CMK (cell line): ENCODE results near the gene A2ML1.
"Not testable (repeated sequence)": the region's sequence is repeated elsewhere in the genome, so short reads cannot be mapped to it uniquely, and the experiment has no call there.

Experiments
- DNase-seq: peaks from one replicate; pipeline ENCODE4 v3.0.0-alpha.2; 2010; ENCODE audit warnings: low read depth

A2ML1 gene

DNA sequence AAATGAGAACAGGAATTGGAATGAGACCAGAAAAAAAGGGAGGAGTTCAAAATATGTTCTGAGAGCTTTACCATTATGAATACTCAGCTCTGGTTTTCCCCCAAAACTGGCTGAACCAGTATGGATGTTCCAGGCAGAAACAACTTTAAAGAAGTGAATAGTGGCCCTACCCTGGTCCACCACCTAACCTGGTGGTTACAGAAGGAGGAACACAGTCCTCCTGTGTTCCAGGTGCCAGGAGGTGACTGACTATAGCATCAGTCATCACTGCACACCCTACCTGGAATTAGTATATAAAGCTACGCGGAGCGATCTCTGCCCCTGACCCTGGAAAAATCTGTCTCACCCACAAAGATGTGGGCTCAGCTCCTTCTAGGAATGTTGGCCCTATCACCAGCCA, at the start of gene A2ML1:
Gene A2ML1 (plus strand): TSS at position 324 of the 400 bp plus-strand sequence. CDS start 31 bp downstream, at position 355.
- no peak for DNase-seq

- no peak for DNase-seq
Observed at GRCh38 chr12:8773461-8773860, 49.0 kb upstream of the A2ML1 start.

DNA sequence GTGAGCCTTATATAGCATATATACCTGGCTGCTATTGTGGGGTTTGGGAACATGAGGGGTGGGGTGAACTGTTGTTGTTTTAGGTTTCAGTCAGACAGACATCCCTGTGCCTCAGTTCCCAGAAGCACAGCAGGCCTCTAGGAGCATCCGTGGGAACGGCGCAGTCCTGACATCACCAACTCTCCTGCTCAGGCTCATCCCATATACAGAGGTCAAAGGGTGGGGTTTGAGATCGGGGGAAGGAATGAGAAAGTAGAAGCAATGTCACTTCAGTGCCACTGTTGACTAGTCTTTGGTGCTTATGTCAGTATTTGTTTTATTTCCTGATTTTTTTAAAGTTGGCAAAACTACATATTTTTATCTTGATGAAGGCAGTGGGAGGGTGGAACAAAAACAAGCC, 43.1 kb upstream of the A2ML1 start:
- DNase-seq = no peak

GRCh38 chr12:8779862-8780261, 42.6 kb upstream of the A2ML1 start:
- no peak for DNase-seq

GRCh38 chr12:8780389-8780788, 42.0 kb upstream of the A2ML1 start:
- peak; percentile 14 for DNase-seq

DNA sequence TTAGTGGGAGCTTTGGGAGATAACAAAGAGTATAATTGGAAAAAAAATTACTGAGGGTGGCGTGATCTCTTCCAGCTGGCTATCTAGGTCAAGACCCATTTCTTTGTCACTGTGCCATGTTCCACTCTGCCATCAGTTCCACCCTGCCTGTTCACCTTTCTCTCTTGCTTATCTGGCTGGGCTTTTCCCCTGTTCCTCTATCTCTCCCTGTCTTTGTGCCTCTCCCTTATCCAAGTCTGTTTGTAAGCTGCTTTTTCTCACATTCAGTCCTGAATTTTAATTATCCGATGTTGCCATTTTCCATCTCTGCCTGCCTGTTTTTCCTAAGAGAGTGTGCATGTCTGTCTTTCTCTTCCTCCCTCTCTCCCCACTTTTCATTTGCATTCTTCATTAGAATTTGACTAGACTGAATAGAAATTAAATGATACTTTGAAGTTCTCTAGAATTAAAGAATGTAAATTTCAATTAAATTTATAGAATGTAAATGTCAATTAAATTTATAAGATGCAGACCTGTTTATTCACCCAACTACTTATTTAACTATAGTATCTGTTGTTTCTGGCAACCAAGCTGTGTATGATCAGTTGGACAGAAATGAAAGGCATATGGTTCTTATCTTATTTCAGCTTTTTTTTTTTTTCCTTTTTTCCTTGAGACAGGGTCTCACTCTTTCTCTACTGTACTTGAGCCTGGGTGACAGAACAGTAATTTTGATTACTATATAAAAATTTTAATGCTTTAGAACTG, 40.9 kb upstream of the A2ML1 start:
- DNase-seq = no peak

GRCh38 chr12:8784290-8784888, 38.0 kb upstream of the A2ML1 start:
- DNase-seq = no peak

DNA sequence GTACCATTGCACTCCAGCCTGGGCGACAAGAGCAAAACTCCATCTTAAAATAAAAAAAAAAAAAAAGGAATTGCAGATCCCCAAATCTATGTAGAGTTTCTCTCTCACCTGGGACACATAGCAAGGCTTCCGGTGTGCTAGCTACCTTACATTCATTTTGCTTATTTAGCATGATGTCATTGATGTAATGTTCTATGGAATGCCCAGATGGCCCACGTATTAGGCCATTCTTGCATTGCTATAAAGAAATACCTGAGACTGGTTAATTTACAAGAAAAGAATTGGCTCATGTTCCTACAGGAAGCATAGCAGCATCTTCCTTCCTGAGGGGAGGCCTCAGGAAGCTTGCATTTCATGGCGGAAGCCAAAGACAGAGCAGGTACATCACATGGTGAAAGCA, 36.9 kb upstream of the A2ML1 start:
- DNase-seq = no peak

DNA sequence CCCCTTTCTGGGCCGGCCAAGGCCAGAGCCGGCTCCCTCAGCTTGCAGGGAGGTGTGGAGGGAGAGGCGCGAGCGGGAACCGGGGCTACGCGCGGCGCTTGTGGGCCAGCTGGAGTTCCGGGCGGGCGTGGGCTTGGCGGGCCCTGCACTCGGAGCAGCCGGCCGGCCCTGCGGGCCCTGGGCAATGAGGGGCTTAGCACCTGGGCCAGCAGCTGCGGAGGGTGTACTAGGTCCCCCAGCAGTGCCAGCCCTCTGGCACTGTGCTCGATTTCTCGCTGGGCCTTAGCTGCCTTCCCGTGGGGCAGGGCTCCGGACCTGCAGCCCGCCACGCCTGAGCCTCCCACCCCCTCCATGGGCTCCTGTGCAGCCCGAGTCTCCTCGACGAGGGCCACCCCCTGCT, 35.2 kb upstream of the A2ML1 start:
- not testable (repeated sequence) for DNase-seq

DNA sequence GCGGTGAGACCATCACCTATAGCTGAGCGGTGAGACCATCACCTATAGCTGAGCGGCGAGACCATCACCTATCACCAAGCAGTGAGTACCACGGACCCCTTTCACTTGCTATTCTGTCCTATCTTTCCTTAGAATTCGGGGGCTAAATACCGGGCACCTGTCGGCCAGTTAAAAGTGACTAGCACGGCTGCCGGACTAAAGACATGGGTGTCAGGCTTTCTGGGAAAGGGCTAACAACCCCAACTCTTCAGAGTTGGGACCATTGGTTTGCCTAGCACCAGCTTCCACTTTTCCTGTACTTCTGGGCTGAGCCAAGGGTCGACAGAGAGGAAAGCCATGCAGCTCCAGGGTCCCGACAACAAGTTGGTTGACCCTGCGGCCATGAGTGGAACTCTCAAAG, 33.7 kb upstream of the A2ML1 start:
- not testable (repeated sequence) for DNase-seq

DNA sequence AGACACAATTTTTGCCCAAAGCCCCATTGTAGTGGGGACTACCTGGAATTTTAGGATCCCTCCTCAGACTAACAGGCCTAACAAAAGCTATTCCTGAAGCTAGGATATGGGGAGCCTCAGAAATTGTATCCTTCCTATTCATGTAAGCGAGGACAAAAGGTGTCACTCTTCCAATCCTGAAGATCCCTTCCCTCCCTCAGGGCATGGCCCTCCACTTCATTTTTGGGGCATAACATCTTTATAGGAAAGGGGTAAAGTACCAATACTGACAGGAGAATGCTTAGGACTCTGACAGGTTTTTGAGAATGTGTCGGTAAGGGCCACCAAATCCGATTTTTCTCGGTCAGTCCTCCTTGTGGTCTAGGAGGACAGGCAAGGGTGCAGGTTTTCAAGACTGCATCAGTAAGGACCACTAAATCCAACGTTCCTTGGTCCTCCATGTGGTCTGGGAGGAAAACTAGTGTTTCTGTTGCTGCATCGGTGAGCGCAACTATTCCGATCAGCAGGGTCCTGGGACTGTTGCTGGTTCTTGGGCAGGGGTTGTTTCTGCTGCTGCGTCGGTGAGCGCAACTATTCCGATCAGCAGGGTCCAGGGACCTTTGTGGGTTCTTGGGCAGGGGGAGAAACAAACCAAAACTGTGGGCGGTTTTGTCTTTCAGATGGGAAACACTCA, 32.9 kb upstream of the A2ML1 start:
- not testable (repeated sequence) for DNase-seq

DNA sequence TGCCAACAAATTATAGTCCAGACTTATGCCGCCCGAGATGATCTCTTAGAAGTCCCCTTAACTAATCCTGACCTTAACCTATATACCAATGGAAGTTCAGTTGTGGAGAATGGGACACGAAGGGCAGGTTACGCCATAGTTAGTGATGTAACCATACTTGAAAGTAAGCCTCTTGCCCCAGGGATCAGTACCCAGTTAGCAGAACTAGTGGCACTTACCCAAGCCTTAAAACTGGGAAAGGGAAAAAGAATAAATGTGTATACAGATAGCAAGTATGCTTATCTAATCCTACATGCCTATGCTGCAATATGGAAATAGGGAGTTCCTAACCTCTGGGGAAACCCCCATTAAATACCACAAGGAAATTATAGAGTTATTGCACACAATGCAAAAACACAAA, 29.2 kb upstream of the A2ML1 start:
- DNase-seq = not testable (repeated sequence)

DNA sequence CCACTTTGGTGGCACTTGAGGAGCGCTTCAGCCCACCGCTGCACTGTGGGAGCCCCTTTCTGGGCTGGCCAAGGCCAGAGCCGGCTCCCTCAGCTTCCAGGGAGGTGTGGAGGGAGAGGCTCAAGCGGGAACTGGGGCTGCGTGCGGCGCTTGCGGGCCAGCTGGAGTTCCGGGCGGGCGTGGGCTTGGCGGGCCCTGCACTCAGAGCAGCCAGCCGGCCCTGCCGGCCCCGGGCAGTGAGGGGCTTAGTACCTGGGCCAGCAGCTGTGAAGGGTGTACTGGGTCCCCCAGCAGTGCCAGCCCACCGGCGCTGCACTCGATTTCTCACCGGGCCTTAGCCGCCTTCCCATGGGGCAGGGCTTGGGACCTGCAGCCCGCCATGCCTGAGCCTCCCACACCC, 27.8 kb upstream of the A2ML1 start:
- not testable (repeated sequence) for DNase-seq

GRCh38 chr12:8796831-8797626, 25.4 kb upstream of the A2ML1 start:
- no peak for DNase-seq

GRCh38 chr12:8801213-8801612, 21.2 kb upstream of the A2ML1 start:
- DNase-seq = not testable (repeated sequence)

GRCh38 chr12:8804833-8805232, 17.6 kb upstream of the A2ML1 start:
- not testable (repeated sequence) for DNase-seq

DNA sequence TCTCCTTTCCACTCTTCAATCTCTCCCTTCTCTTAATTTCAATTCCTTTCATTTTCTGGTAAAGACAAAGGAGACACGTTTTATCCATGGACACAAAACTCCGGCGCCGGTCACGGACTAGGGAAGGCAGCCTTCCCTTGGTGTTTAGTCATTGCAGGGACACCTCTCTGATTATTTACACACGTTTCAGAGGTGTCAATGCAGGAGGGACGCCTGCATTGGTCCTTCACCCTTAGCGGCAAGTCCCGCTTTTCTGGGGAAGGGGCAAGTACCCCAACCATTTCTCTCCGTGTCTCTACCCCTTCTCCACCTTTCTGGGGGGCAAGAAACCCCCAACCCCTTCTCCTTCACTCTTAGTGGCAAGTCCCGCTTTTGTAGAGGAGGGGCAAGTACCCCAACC, 16.9 kb upstream of the A2ML1 start:
- not testable (repeated sequence) for DNase-seq

- not testable (repeated sequence) for DNase-seq
Observed at GRCh38 chr12:8807084-8807483, 15.3 kb upstream of the A2ML1 start.

DNA sequence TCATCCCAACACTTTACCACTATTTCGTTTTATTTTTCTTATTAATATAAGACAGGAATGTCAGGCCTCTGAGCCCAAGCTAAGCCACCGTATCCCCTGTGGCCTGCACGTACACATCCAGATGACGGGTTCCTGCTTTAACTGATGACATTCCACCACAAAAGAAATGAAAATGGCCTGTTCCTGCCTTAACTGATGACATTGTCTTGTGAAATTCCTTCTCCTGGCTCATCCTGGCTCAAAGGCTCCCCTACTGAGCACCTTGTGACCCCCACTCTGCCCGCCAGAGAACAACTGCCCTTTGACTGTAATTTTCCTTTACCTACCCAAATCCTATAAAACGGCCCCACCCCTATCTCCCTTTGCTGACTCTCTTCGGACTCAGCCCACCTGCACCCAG, 12.3 kb upstream of the A2ML1 start:
- not testable (repeated sequence) for DNase-seq

- DNase-seq = no peak
Observed at GRCh38 chr12:8813572-8814357, 8.7 kb upstream of the A2ML1 start.

- no peak for DNase-seq
Observed at GRCh38 chr12:8816448-8817050, 5.9 kb upstream of the A2ML1 start.
